Measurements from ENCODE around the gene PLEKHG3.
A peak's percentile ranks its signal among the peaks of the same experiment; 100 is the strongest.

The PLEKHG3 gene

GRCh38 chr14:64745511-64746091 is 41.4 kb downstream of the PLEKHG3 start:
- no peak overlapping the region for H2AFZ ChIP-seq (ENCODE audit: low read depth, low read length)
- no peaks in the 10 kb centered on the region for H3K9me3 ChIP-seq (ENCODE audit: control insufficient read depth, low read length)
- H3K27me3 ChIP-seq (ENCODE audit: control insufficient read depth in 1 of 2, insufficient read depth in 1 of 2, low read length in 2 of 2): peaks cover 0 to 21% of the 10 kb centered on the region in 2 experiments
- H3K4me2 ChIP-seq (ENCODE audit: low read length, poor library complexity, severe bottlenecking): no peak overlapping the region
- H3K18ac ChIP-seq (ENCODE audit: low read depth in 1 of 2, low read length in 2 of 2): no peak overlapping the region
- H3K36me3 ChIP-seq (ENCODE audit: control insufficient read depth in 1 of 2, insufficient read depth in 2 of 2, low read depth in 1 of 2, low read length in 2 of 2): peaks cover 0 to 81% of the 10 kb centered on the region in 2 experiments
- WGBS: 60% methylated on average over 7 of the region's 8 CpGs
- peak; percentile 75 for DNase-seq
- H3K27ac ChIP-seq (ENCODE audit: low read length, poor library complexity, severe bottlenecking): peak overlapping the region; percentile 87
- H2BK5ac ChIP-seq (ENCODE audit: low read depth, low read length, poor library complexity, severe bottlenecking): peak overlapping the region; percentile 57
- no peak overlapping the region for H2BK120ac ChIP-seq (ENCODE audit: low read depth, low read length)
- H2BK12ac ChIP-seq (ENCODE audit: low read length in 2 of 2): no peak overlapping the region
- no peak overlapping the region for H3K14ac ChIP-seq (ENCODE audit: low read length in 2 of 2)
- no peak overlapping the region for H3K4ac ChIP-seq (ENCODE audit: low read depth in 1 of 2, low read length in 2 of 2)
- peaks cover 56% of the 10 kb centered on the region for H3K79me1 ChIP-seq (replicated peaks; ENCODE audit: low read length, poor library complexity, severe bottlenecking)
- H3K4me1 ChIP-seq (ENCODE audit: control insufficient read depth, insufficient read depth, low read depth, low read length): peaks cover 20% of the 10 kb centered on the region
- no peak overlapping the region for H3K9ac ChIP-seq (ENCODE audit: low read length)
- H3K4me3 ChIP-seq (ENCODE audit: insufficient read depth in 1 of 2, low read depth in 1 of 2, low read length in 2 of 2): no peak overlapping the region
- H3K23ac ChIP-seq (ENCODE audit: low read length in 2 of 2): no peak overlapping the region
- H2BK15ac ChIP-seq (ENCODE audit: low read depth, poor library complexity, severe bottlenecking): no peak overlapping the region
- H2AK5ac ChIP-seq (ENCODE audit: low read length, severe bottlenecking): peak overlapping the region; percentile 76
- H4K91ac ChIP-seq (ENCODE audit: low read length): no peak overlapping the region
- no peak overlapping the region for H4K8ac ChIP-seq (ENCODE audit: low read length)

GRCh38 chr14:64746298-64747250 is 42.4 kb downstream of the PLEKHG3 start:
- no peak overlapping the region for H3K14ac ChIP-seq (ENCODE audit: low read length in 2 of 2)
- H2AK5ac ChIP-seq (ENCODE audit: low read length, severe bottlenecking): peak overlapping the region; percentile 59
- no peak overlapping the region for H4K8ac ChIP-seq (ENCODE audit: low read length)
- H3K23ac ChIP-seq (ENCODE audit: low read length in 2 of 2): no peak overlapping the region
- no peak overlapping the region for H2BK15ac ChIP-seq (ENCODE audit: low read depth, poor library complexity, severe bottlenecking)
- peaks cover 0 to 71% of the 10 kb centered on the region in 2 experiments for H3K36me3 ChIP-seq (ENCODE audit: control insufficient read depth in 1 of 2, insufficient read depth in 2 of 2, low read depth in 1 of 2, low read length in 2 of 2)
- DNase-seq: no peak
- no peak overlapping the region for H3K9ac ChIP-seq (ENCODE audit: low read length)
- H2AFZ ChIP-seq (ENCODE audit: low read depth, low read length): no peak overlapping the region
- H3K4me3 ChIP-seq (ENCODE audit: insufficient read depth in 1 of 2, low read depth in 1 of 2, low read length in 2 of 2): no peak overlapping the region
- peak overlapping the region; percentile 58 for H2BK5ac ChIP-seq (ENCODE audit: low read depth, low read length, poor library complexity, severe bottlenecking)
- no peaks in the 10 kb centered on the region for H3K9me3 ChIP-seq (ENCODE audit: control insufficient read depth, low read length)
- peaks cover 20% of the 10 kb centered on the region for H3K4me1 ChIP-seq (ENCODE audit: control insufficient read depth, insufficient read depth, low read depth, low read length)
- H3K79me1 ChIP-seq (replicated peaks; ENCODE audit: low read length, poor library complexity, severe bottlenecking): peaks cover 48% of the 10 kb centered on the region
- H2BK12ac ChIP-seq (ENCODE audit: low read length in 2 of 2): no peak overlapping the region
- 84% methylated on average over 8 of the region's 12 CpGs for WGBS
- H2BK120ac ChIP-seq (ENCODE audit: low read depth, low read length): no peak overlapping the region
- peak overlapping the region; percentile 87 for H3K27ac ChIP-seq (ENCODE audit: low read length, poor library complexity, severe bottlenecking)
- H3K18ac ChIP-seq (ENCODE audit: low read depth in 1 of 2, low read length in 2 of 2): no peak overlapping the region
- no peak overlapping the region for H3K4me2 ChIP-seq (ENCODE audit: low read length, poor library complexity, severe bottlenecking)
- no peak overlapping the region for H4K91ac ChIP-seq (ENCODE audit: low read length)
- peaks cover 0 to 21% of the 10 kb centered on the region in 2 experiments for H3K27me3 ChIP-seq (ENCODE audit: control insufficient read depth in 1 of 2, insufficient read depth in 1 of 2, low read length in 2 of 2)
- no peak overlapping the region for H3K4ac ChIP-seq (ENCODE audit: low read depth in 1 of 2, low read length in 2 of 2)

DNA sequence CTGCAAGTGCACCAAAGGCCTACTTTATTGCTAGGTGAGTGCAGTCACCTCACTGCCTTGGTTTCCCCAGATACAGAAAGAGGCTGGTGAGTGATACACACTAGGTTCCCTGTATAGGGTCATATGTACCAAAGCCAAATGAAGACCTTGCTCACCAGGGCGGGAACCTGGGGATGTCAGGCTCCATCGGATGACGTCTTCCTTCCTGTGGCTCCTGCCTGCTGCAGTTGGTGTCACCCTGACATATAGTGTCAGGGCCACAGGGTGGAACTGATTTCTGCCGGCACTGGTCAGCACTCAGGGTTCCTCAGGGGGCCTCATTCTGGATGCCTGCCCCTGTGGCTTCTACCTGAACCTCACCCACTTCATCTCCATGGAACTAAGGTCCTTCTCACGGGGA is 43.1 kb downstream of the PLEKHG3 start:
- no peak overlapping the region for H2BK5ac ChIP-seq (ENCODE audit: low read depth, low read length, poor library complexity, severe bottlenecking)
- H4K8ac ChIP-seq (ENCODE audit: low read length): no peak overlapping the region
- H3K4me3 ChIP-seq (ENCODE audit: insufficient read depth in 1 of 2, low read depth in 1 of 2, low read length in 2 of 2): no peak overlapping the region
- H4K91ac ChIP-seq (ENCODE audit: low read length): no peak overlapping the region
- no peak overlapping the region for H3K18ac ChIP-seq (ENCODE audit: low read depth in 1 of 2, low read length in 2 of 2)
- no peak overlapping the region for H2AFZ ChIP-seq (ENCODE audit: low read depth, low read length)
- no peak overlapping the region for H3K23ac ChIP-seq (ENCODE audit: low read length in 2 of 2)
- H3K79me1 ChIP-seq (replicated peaks; ENCODE audit: low read length, poor library complexity, severe bottlenecking): peaks cover 41% of the 10 kb centered on the region
- H3K4me2 ChIP-seq (ENCODE audit: low read length, poor library complexity, severe bottlenecking): no peak overlapping the region
- H3K9ac ChIP-seq (ENCODE audit: low read length): no peak overlapping the region
- no peak overlapping the region for H2BK120ac ChIP-seq (ENCODE audit: low read depth, low read length)
- H3K4ac ChIP-seq (ENCODE audit: low read depth in 1 of 2, low read length in 2 of 2): no peak overlapping the region
- 95% methylated on average over 5 of the region's 5 CpGs for WGBS
- DNase-seq: no peak
- peaks cover 0 to 69% of the 10 kb centered on the region in 2 experiments for H3K36me3 ChIP-seq (ENCODE audit: control insufficient read depth in 1 of 2, insufficient read depth in 2 of 2, low read depth in 1 of 2, low read length in 2 of 2)
- H3K4me1 ChIP-seq (ENCODE audit: control insufficient read depth, insufficient read depth, low read depth, low read length): peaks cover 20% of the 10 kb centered on the region
- H3K27ac ChIP-seq (ENCODE audit: low read length, poor library complexity, severe bottlenecking): peak overlapping the region; percentile 87
- H3K9me3 ChIP-seq (ENCODE audit: control insufficient read depth, low read length): no peaks in the 10 kb centered on the region
- peak overlapping the region; percentile 11 for H2AK5ac ChIP-seq (ENCODE audit: low read length, severe bottlenecking)
- H3K14ac ChIP-seq (ENCODE audit: low read length in 2 of 2): no peak overlapping the region
- H3K27me3 ChIP-seq (ENCODE audit: control insufficient read depth in 1 of 2, insufficient read depth in 1 of 2, low read length in 2 of 2): peaks cover 0 to 23% of the 10 kb centered on the region in 2 experiments
- no peak overlapping the region for H2BK12ac ChIP-seq (ENCODE audit: low read length in 2 of 2)
- no peak overlapping the region for H2BK15ac ChIP-seq (ENCODE audit: low read depth, poor library complexity, severe bottlenecking)

DNA sequence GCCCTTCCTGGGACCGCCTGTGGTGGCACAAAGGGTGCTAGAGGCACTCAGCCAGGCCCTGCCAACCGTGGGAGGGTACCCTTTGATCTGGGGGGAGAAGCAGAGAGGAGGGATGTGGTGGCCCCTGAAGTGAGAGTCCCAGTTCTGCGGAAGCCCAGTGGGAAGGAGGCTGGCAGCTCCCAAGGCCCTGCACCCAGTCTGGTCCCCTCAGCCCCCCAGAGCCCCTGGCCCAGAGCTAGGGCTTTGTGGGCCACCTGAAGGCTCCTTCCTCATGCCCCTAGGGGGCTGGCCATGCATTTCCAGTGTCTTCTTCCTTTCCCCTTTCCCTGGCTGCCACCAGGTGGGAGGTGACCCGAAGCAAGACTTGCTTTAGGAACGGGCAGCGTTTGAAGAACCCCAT is 44.3 kb downstream of the PLEKHG3 start:
- DNase-seq: no peak
- H2BK5ac ChIP-seq (ENCODE audit: low read depth, low read length, poor library complexity, severe bottlenecking): no peak overlapping the region
- no peak overlapping the region for H3K4me3 ChIP-seq (ENCODE audit: insufficient read depth in 1 of 2, low read depth in 1 of 2, low read length in 2 of 2)
- H3K4ac ChIP-seq (ENCODE audit: low read depth in 1 of 2, low read length in 2 of 2): no peak overlapping the region
- H3K23ac ChIP-seq (ENCODE audit: low read length in 2 of 2): no peak overlapping the region
- H2BK12ac ChIP-seq (ENCODE audit: low read length in 2 of 2): no peak overlapping the region
- 100% methylated on average over 3 of the region's 6 CpGs for WGBS
- no peak overlapping the region for H2BK120ac ChIP-seq (ENCODE audit: low read depth, low read length)
- H3K9ac ChIP-seq (ENCODE audit: low read length): no peak overlapping the region
- no peak overlapping the region for H3K27ac ChIP-seq (ENCODE audit: low read length, poor library complexity, severe bottlenecking)
- peaks cover 20% of the 10 kb centered on the region for H3K4me1 ChIP-seq (ENCODE audit: control insufficient read depth, insufficient read depth, low read depth, low read length)
- H4K8ac ChIP-seq (ENCODE audit: low read length): no peak overlapping the region
- H4K91ac ChIP-seq (ENCODE audit: low read length): no peak overlapping the region
- no peak overlapping the region for H2AFZ ChIP-seq (ENCODE audit: low read depth, low read length)
- H3K27me3 ChIP-seq (ENCODE audit: control insufficient read depth in 1 of 2, insufficient read depth in 1 of 2, low read length in 2 of 2): peaks cover 0 to 35% of the 10 kb centered on the region in 2 experiments
- peaks cover 30% of the 10 kb centered on the region for H3K79me1 ChIP-seq (replicated peaks; ENCODE audit: low read length, poor library complexity, severe bottlenecking)
- peak overlapping the region; percentile 29 for H2AK5ac ChIP-seq (ENCODE audit: low read length, severe bottlenecking)
- H3K4me2 ChIP-seq (ENCODE audit: low read length, poor library complexity, severe bottlenecking): no peak overlapping the region
- H3K18ac ChIP-seq (ENCODE audit: low read depth in 1 of 2, low read length in 2 of 2): no peak overlapping the region
- H3K14ac ChIP-seq (ENCODE audit: low read length in 2 of 2): no peak overlapping the region
- no peak overlapping the region for H2BK15ac ChIP-seq (ENCODE audit: low read depth, poor library complexity, severe bottlenecking)
- no peaks in the 10 kb centered on the region for H3K9me3 ChIP-seq (ENCODE audit: control insufficient read depth, low read length)
- H3K36me3 ChIP-seq (ENCODE audit: control insufficient read depth in 1 of 2, insufficient read depth in 2 of 2, low read depth in 1 of 2, low read length in 2 of 2): peaks cover 0 to 61% of the 10 kb centered on the region in 2 experiments
